GM18858 (cell line): ENCODE data around the gene PIMREG.

Experiments
- ATAC-seq: cut with Tn5 transposase; IDR thresholded peaks from one replicate; pipeline ENCODE4 v1.9.1; 2021; ENCODE audit not compliant: unreplicated experiment

The PIMREG gene

DNA sequence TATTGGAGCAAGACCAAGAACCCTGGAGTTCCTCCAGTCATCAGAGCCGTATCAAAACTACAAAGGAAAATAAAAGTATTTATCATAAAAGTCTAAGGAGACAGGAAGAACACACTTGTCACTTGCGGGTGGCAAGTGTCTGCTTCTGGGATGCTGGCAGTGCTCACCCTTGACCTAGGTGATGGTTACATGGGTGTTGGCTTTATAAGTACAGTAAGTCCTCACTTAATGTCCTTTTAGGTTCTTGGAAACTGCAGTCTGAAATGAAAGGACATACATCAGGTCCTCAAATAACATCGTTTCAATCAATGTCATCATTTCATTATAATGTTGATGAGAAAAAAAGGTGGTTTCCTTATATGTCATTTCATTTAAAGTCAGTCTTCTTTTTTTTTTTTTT, 6.3 kb upstream of the PIMREG start:
- ATAC-seq = no peak

DNA sequence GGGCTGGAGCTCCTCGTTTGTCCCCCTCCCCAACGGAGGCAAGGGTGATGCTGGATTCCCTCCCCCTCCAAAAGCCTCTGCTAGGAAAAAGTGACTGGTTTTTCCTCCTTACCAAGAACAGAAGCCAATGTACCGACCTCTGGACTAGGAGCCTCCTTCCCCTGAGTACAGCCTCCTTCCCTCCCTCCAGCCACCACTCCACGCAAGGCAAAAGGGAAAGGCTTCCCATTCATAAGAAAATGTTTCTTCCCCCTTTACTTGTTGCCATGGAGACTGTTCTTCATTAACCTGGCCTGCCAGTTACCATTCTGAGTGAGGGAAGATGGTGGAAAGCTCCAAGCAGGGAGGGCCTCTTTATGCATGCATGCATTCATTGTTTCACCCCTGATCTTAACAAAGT, 4.3 kb upstream of the PIMREG start:
- no peak for ATAC-seq

DNA sequence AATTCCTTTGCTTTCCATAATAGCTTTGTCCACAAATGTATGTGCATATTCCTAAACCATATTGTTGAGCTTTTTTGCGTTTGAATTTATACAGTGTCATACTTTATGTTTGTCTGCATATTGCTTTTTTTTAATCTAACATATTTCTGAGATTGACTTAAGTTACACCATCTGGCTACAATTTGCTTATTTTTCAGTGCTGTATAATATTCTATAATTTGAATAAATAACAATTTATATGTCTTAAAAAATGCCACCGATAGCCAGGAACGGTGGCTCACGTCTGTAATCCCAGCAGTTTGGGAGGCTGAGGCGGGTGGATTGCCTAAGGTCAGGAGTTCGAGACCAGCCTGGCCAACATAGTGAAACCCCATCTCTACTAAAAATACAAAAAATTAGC, 1.5 kb upstream of the PIMREG start:
- ATAC-seq = no peak

DNA sequence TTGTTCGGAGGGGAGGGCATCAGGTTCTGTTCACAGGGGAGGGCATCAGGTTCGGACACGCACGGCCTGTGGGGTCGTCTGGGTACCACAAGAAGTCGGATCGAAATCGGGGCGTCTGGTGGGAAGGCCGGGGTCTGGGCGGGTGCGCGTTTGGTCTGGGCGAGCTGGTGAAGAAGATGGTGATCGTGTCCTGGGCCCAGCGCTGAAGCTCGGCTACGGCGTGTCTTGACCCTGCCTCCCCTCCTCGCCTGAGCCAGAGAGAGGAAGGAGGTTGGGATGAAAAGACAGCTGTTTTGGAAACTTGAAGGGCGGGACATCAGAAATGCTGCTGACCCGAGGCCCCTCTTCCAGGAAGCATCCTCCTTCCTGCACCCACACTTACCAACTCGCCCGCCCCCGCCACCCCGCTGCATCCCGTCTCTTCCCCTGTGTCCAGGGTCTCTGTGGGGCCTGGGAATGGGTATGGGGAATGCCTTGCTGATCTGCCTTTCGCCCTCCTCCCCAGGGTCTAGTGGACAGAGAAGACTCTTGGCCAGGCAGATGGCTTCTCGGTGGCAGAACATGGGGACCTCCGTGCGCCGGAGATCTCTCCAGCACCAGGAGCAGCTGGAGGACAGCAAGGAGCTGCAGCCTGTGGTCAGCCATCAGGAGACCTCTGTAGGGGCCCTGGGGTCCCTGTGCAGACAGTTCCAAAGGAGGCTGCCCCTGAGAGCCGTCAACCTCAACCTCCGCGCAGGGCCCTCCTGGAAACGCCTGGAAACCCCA, 498 bp downstream of the PIMREG start:
- no peak for ATAC-seq

DNA sequence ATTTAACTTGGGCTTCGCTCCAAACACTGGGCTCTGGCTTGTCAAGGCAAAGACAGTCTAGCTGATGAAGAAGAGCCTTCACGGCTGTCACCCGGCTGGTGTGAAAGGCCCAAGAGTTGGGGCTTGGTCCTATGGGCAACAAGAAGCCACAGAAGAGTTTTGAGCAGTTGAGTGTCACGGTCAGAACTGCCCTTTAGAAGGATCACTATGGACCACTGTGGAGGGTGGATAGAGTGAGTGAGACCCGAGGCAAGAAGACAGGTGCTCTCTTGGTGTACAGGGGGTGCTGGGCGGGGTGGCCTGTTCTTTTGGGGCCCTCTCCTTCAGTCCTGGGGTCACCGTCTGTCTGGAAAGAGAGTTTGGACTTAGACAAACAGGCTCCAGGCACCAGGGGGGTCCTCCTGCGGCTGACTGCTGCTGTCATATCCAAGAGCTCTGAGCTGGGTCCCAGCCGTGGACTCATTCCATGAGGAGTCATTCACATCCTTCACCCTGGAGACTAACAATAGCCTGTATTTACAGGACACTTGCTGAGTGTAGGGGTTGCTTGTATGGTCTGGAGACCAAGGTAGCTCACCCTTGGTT, 2.4 kb downstream of the PIMREG start:
- ATAC-seq = no peak

DNA sequence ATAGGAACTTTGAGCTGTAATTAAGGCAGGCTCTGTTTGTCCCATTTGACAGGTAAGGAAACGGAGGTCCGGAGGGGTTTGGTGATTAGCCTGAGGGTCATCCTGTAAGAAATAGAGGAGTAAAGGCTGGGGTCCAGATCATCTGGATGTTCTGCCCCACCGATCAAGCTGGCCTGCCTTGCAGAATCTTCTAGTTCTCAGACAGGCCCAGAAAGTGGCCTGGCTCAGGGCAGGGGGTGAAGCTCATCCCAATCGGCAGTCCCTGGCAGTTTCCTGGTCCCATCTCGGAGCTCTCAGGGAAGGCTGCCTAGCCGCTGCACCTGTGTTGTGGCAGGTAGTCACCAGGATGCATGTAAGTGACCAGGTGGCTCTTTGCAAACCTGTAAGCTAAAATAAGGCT, 4.2 kb downstream of the PIMREG start:
- ATAC-seq = no peak

DNA sequence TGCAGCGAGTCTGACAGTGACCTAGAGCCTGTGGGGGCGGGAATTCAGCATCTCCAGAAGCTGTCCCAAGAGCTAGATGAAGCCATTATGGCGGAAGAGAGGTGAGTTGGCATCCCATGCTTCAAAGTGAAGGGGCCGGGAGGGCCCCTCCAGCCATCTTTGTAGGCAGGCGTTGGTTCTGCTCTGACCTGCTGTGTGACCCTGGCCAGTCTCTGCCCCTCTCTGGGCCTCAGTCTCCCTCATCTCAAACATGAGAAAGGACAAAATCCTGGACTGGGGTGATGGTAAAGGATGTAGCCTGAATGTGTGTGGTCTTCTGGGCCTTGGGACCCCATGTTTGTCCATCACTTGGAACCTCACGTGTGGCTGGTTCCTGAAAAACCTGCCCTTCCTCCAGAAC, 5.1 kb downstream of the PIMREG start:
- no peak for ATAC-seq

DNA sequence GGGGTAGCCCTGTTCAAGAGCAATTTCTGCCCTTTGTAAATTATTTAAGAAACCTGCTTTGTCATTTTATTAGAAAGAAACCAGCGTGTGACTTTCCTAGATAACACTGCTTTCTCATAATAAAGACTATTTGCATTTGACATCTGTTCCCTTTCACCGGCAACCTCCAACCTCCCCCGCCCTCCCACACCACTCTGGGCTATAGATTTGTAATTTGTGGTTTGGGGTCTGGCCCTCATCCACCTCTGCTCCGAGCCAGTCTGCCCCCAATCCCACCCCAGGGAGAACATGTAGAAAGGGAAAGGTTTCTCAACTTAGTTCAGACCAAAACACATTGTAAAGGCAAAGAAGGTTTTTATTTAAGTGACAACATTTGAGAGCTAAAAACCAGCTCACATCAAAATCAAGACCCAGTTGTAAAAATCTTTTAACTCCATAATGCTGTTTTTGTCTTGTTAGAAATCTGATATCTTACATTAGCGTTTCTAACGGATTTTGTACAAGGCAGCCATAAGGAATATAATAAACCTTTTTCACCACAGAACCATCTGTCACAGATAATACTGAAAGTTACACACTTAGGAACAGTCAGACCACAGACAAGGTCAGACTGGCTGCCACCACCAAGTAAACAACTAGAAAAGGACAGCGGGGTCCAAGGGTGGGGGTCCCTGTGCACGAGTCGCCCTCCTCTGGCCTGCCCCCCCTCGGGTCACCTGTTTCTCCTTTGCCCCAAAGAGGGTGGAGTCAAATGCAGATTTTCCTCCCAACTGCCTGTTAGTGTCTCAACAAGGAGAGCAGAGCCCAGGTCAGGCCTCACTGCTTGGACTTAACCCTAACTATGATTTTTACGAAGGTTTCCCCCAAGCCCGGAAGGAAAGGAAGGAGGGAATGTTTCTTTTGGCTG, 6.9 kb downstream of the PIMREG start:
- no peak for ATAC-seq

DNA sequence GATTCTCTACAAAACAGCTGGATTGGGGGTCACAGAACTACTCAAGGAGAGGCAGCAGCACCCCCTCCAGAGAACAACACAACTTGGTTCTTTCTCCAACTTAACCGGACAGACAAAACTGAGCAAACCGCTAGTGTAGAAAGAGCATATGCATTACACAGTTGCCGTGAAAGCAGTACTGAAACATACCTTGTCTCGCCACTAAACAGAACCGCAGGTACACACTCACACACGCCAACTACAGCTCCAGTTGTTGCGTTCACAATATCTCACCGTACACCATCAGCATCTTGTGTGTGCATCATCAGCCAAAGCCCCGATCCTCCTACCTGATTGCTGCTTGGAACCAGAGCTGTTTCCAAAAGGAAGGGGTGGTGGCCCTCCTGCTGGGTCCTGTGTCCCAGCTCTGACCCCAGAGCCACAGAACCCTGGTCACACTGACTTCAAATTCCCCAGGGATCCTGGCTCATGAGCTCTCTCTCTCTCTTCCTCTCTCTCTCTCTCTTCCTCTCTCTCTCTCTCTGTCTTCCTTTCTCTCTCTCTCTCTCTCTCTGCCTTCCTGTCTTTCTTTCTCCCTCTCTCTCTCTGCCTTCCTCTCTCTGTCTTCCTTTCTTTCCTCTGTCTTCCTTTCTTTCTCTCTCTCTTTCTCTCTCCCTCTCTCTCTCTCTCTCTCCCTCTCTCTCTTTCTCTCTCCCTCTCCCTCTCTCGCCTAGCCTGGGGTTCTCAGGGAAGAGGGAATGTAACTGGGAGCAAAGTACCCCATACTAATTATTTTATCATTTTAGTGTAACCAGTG, 8.4 kb downstream of the PIMREG start:
- no peak for ATAC-seq

DNA sequence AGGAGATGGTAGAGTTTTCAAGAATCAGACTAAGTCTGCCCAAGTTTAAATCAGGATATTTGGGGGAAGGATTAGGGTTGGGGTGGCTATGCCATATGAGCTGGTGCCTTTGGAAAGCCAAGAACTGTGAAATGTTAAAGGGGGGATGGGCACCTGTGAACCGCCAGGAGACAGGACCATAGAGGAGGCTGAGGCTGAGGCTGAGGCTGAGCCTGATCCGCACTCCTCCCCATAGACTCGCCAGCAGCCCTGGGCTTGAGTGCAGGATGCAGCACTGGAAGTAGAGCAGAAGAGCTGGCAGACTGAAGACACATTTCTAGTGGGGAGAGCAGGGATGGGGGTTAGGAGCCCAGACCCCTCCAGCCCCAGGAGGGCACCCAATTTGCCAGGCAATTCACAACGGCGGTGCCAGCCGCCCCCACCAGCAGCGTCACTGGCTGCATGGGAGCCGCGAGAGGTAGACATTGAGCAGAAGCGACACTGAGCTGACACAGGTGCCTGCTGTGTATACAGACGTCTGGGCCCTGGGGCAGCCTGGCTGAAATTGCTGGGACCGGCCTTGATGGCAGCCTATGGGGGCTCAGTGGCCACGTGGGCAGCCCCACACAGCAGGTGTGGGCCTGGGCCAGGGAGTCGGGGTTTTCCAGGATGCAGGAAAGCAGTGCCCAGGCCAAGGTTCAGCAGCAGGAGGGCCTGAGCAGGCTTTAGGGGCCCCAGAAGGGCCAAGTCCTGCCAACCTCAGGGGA, 9.2 kb downstream of the PIMREG start:
- ATAC-seq = no peak

DNA sequence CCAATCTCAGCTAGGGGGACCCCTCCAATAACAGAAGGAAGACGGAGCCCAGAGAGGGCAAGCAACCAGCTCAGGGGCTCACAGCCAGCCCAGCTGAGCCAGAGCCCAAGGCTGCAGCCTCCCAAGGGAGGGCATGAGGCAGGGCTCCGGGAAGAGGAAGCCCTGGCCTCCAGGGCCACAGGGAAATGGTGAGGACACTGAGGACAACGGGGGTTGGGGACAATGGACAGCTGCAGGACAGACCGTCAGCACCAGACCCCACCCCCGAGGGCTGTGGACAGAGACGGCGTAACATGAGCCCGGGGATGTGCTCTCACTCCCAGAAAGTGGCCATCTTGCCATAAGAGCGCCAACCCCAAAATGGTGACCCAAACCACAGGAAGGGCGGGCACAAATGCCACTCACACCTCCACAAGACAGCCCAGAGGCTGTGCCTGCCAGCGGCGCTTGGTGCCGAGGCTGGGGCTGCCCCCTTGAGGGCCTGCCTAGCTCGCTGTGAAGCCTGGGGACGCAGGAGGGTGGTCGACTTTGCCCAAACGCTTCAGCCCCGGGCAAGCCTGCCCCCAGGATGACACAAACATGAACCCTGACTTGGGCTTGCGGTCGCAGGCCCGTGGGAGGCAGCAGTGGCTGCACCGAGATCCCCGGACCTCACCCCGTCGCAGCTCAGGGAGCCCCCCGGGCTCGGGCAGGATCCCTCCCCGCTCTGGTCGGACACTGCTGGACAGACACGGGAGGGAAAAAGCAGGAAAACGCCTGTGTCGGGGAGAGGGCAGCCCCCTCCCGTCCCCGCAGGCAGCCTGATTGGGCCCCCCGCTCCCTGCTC, 10.5 kb downstream of the PIMREG start:
- no peak for ATAC-seq

DNA sequence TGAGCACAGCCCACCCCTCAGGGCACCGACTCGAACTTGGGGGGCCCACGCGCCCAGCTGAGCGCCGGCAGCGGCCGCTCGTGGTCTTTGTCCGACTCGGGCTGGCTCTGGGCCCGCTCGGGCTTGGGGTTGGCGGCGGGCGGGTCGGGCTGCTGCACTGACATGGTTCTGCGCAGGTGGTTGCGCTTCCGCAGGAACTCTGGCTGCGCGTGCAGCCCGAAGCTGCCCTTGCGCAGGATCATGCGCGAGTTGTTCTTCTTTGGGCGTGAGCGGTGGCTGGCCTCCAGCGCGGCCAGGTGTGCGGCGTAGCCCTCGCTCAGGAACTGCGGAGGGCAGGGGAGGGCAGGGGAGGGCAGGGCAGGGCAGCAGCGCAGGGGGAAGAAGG, 11.1 kb downstream of the PIMREG start:
- no peak for ATAC-seq

DNA sequence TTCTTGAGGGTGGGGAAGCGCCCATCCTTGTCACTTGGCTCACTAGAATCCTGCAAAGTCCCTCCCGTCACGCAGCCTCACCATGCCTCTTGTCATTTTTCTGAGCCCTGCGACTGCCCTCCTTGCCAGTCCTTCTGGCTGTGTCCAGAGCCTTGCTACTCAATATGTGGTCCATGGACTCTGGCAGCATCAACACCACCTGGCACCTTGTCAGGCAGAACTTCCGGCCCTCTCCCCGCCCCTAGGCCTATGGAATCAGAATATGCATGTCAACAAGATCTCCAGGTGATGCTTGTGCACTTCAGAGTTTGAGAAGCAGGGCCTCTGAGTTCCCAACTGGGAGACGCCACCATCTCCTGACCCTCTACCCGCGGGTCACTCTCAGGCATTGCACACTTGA, 12.1 kb downstream of the PIMREG start:
- ATAC-seq = no peak

DNA sequence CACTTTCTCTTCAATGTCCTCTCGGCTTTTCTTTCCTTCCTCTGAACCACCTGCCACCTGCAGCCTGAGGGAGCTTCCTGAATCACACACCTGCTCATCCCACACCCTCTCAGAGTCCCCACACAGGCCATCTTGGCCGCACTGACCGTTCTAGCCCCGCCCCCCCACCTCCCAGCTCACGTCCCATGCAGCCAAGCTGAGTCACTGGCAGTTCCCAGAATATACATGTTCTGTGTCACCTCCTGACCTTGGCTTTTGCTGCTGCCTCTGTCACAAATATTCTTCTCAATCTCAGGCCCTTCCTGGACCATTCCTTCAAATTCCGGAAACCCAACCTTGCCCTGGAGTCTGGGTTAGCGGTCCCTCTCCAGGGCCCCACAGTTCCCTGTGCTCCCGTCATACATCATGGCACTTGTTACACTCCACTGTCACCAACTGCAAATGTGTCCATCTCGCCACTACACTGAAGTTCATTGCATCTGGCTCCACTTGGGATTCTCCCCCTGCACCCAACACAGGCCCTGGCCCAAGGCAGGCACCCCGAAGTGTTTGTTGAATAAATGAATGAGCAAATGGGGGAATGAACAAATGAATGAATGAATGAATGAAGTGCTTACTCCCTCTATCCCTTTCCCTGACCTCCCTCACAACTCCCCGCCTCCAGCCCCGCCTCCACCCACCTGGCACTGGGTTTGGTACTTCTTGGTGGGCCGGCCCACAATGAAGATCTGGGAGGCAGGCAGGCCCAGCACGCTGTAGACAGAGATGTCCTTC, 12.8 kb downstream of the PIMREG start:
- ATAC-seq = no peak

DNA sequence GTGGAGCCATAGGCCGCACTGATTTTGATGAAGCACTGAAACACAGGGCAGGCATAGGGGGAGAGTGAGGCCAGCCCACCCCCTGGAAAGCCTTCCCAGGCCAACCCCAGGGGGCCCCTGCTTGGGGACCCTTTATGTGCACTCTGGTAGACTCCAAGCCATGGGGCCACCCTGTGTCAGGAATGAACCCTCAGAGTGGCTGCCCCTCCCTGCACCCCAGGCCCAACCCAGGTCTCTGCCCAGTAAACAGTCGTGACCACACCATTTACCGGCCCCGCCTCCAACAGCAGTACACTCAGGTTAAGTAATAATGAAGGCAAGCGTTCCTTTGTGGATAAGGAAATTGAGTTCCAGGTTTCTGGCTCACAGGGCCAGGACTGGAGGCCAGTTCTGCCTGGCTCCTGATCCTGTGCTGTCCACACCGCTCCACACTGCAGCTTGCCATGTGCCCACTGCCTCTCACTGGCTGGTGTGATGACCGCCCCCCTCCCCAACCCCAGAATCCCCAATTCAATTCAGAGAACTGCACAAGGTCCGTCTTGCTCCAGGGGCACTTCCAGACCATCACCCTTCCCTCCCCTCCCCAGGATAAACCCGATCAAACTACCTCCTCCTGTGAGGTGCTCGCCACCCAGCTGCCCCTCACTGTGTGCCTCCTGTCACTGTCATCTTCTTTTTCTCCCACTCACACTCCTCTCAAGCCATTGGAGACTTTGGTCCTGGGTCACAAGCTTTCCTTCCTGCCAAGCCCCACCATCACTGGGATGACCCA, 13.6 kb downstream of the PIMREG start:
- ATAC-seq = no peak

DNA sequence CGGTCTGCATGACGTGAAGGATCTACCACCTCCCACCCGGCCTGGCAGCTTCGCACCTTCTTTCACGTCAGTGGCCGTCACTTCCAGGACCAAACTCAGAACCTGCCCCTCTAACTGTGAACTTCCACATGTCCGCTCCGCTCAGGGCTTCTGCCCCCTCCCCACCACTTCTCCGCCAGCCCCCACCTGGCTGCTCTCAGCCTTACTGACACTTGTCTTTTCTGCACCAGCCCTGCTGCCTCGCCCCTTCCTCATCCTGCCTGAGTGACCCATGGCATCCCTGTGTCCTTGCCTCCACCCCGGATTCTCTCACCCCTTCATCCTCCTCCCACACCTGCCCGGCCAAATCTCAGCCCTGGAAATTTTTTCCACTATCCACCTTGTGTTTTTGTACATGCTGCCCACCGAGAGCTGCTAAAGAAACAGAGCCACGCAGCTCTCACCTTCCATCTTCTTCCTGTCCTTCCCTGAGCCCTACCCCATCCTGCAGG, 14.2 kb downstream of the PIMREG start:
- ATAC-seq = no peak

DNA sequence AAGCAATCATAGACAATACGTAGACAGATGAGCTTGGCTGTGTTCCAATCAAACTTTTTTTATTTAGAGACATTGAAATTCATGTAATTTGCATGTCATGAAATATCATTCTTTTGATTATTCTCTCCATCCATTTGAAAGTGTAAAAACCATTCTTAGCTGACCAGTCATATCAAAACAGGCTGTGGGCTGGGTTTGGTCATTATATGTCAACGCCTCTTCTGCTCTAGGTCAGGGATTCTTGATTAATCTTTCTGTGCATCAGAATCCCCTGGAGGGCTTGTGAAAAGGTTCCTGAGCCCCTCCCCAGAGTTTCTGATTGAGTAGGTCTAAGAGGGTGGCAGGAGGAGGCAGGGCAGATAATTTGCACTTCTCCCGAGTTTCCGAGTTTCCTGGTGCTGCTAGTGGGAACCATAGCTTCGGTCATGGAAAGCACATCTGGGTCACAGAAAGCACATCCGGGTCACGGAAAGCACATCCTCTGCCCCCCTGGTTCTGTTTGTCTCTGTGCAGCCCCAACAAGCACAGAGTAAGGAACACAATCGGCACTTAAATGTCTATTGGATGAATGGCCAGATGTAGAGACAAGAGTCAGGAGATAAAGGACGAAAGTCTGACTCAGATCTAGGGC, 16.4 kb downstream of the PIMREG start:
- ATAC-seq = no peak
